ENCODE results near the gene LDLR. TPM values are rescaled to one million over a fixed set of nuclear protein-coding genes. Genes with fewer than 3 reads are reported as not detected.
A peak's percentile ranks its signal among the peaks of the same experiment; 100 is the strongest.

LDLR gene
- total RNA-seq (10 to 100 TPM; 12.5 to 19.0 TPM), polyA plus RNA-seq (ENCODE audit: insufficient read depth, low read depth, low replicate concordance) (20.1 TPM)
- long read RNA-seq, donor 1, transcript LDLR-208 (18 exons, 3,617 nt), result major isoform, 32 of 163 reads
- long read RNA-seq, donor 1, partial matches to known transcripts, result 125 of 163 reads
- long read RNA-seq, donor 1, other reads (novel, unspliced or antisense), result 0 of 163 reads
- long read RNA-seq, donor 2, transcript LDLR-208 (18 exons, 3,617 nt), result major isoform, 11 of 299 reads
- long read RNA-seq, donor 2, partial matches to known transcripts, result 283 of 299 reads
- long read RNA-seq, donor 2, other reads (novel, unspliced or antisense), result 0 of 299 reads

- peaks cover 40% of the 10 kb centered on the region for H3K4me1 ChIP-seq
- H3K27ac ChIP-seq, result peak within 1 kb of the TSS; percentile 80 to 94
- H3K27me3 ChIP-seq, result no peaks in the 10 kb centered on the region
- 0 to 1% methylated on average over 13 to 43 of the region's 43 CpGs for WGBS, 2 donors
- H3K36me3 ChIP-seq (ENCODE audit: low read depth, missing control alignments), result no peaks in the 10 kb centered on the region
- TF ChIP-seq CTCF (IDR thresholded peaks at IDR 0.05) (no peak), POLR2A (IDR thresholded peaks at IDR 0.05) (no peak)
- intact Hi-C loops (cut with DNase I; ENCODE audit: low total_unique reads), result no loop called here
- peak; percentile 79 for DNase-seq
- no peaks in the 10 kb centered on the region for H3K9me3 ChIP-seq
- H3K4me3 ChIP-seq, result peak within 1 kb of the TSS; percentile 64 to 67
Measured at GRCh38 chr19:11089254-11090013, at the start of gene LDLR. Gene LDLR (plus strand): TSS chr19:11089463. CDS start chr19:11089549, 86 bp downstream.

- no peaks in the 10 kb centered on the region for H3K27me3 ChIP-seq
- 93 to 96% methylated on average over 33 of the region's 33 CpGs for WGBS, 2 donors
- H3K36me3 ChIP-seq (ENCODE audit: low read depth, missing control alignments), result no peaks in the 10 kb centered on the region
- H3K9me3 ChIP-seq, result no peaks in the 10 kb centered on the region
- no peak for TF ChIP-seq POLR2A (IDR thresholded peaks at IDR 0.05)
- no peak for TF ChIP-seq CTCF (IDR thresholded peaks at IDR 0.05)
- no peak for DNase-seq
- no peaks in the 10 kb centered on the region for H3K4me1 ChIP-seq
- no peak overlapping the region for H3K4me3 ChIP-seq
- H3K27ac ChIP-seq, result no peak overlapping the region
- intact Hi-C loops (cut with DNase I; ENCODE audit: low total_unique reads), result no loop called here
Measured at GRCh38 chr19:11041194-11041593, 48.1 kb upstream of the LDLR start.

GRCh38 chr19:11041966-11042627 lies 47.2 kb upstream of the LDLR start:
- no peaks in the 10 kb centered on the region for H3K9me3 ChIP-seq
- no peaks in the 10 kb centered on the region for H3K4me1 ChIP-seq
- DNase-seq, result no peak
- 92 to 95% methylated on average over 13 of the region's 13 CpGs for WGBS, 2 donors
- no peaks in the 10 kb centered on the region for H3K36me3 ChIP-seq (ENCODE audit: low read depth, missing control alignments)
- intact Hi-C loops (cut with DNase I; ENCODE audit: low total_unique reads), result no loop called here
- TF ChIP-seq CTCF (IDR thresholded peaks at IDR 0.05), result no peak
- H3K4me3 ChIP-seq, result no peak overlapping the region
- no peaks in the 10 kb centered on the region for H3K27me3 ChIP-seq
- H3K27ac ChIP-seq, result no peak overlapping the region

GRCh38 chr19:11044431-11044830 lies 44.8 kb upstream of the LDLR start:
- DNase-seq, result no peak
- Histone ChIP-seq H3K27me3 (no peaks in the 10 kb centered on the region), H3K36me3 (ENCODE audit: low read depth, missing control alignments) (no peaks in the 10 kb centered on the region), H3K4me3 (no peak overlapping the region), H3K27ac (no peak overlapping the region), H3K9me3 (no peaks in the 10 kb centered on the region), H3K4me1 (no peaks in the 10 kb centered on the region)
- TF ChIP-seq CTCF (IDR thresholded peaks at IDR 0.05) (no peak), POLR2A (IDR thresholded peaks at IDR 0.05) (no peak)
- intact Hi-C loops (cut with DNase I; ENCODE audit: low total_unique reads), result no loop called here
- 52 to 53% methylated on average over 10 of the region's 10 CpGs for WGBS, 2 donors
